Activated CD8-positive, alpha-beta T cell treated with anti-CD3 and anti-CD28 coated beads, Interleukin-2, amount 10 ng/mL, durations not matched to agents 7 days and 5 days (primary cell): ENCODE measurements around the gene COL6A3. TPM values are rescaled to one million over a fixed set of nuclear protein-coding genes. Genes with fewer than 3 reads are reported as not detected.
A peak's percentile ranks its signal among the peaks of the same experiment; 100 is the strongest.

Experiments
- ATAC-seq: fragments of 150-1000 bp; cut with Tn5 transposase; one replicate; pipeline ENCODE4 v1.10.0; 2021; ENCODE audit warnings: moderate library complexity
- CTCF ChIA-PET: fragments of 350-600 bp; sonication (Branson Sonifier 250); formaldehyde crosslinking; loops from one replicate; lab custom pipeline; 2021; ENCODE audit warnings: antibody characterized with exemption; lab: Charles Lee
- POLR2A ChIA-PET: fragments of 350-600 bp; sonication (Branson Sonifier 250); formaldehyde crosslinking; loops from one replicate; lab custom pipeline; 2021; ENCODE audit warnings: antibody characterized with exemption; lab: Charles Lee
- DNase-seq: peaks from one replicate; pipeline ENCODE4 v3.0.0-alpha.2; 2020
- H3K27ac Mint-ChIP-seq: one replicate; pipeline ENCODE4 v1.8.0; 2021; ENCODE audit warnings: mild to moderate bottlenecking, mixed read lengths
- H3K27me3 Mint-ChIP-seq: one replicate; pipeline ENCODE4 v1.8.0; 2021; ENCODE audit warnings: low read depth, mixed read lengths
- H3K36me3 Mint-ChIP-seq: one replicate; pipeline ENCODE4 v1.8.0; 2021; ENCODE audit warnings: low read depth, mixed read lengths
- H3K4me1 Mint-ChIP-seq: one replicate; pipeline ENCODE4 v1.8.0; 2021; ENCODE audit warnings: low read depth, mixed read lengths
- H3K4me3 Mint-ChIP-seq: one replicate; pipeline ENCODE4 v1.8.0; 2021; ENCODE audit warnings: mild to moderate bottlenecking, mixed read lengths
- H3K9me3 Mint-ChIP-seq: one replicate; pipeline ENCODE4 v1.8.0; 2022; ENCODE audit warnings: mixed read lengths; ENCODE audit not compliant: insufficient read depth
- total RNA-seq, 2 experiments: library from RNA; stranded (reverse); gene quantifications; one replicate each; pipeline ENCODE4 v1.2.3, GENCODE V29; 2021

COL6A3 gene
- total RNA-seq, 2 experiments from 2014 or later = 0.03 to 0.10 TPM

GRCh38 chr2:237451643-237452469 is 37.9 kb upstream of the COL6A3 start:
- H3K27ac Mint-ChIP-seq = no peak overlapping the region
- POLR2A ChIA-PET = no interaction called here
- peaks cover 3% of the 10 kb centered on the region for H3K27me3 Mint-ChIP-seq
- H3K36me3 Mint-ChIP-seq = no peaks in the 10 kb centered on the region
- DNase-seq (no peak), ATAC-seq (no peak)
- H3K4me1 Mint-ChIP-seq = no peaks in the 10 kb centered on the region
- no peaks in the 10 kb centered on the region for H3K9me3 Mint-ChIP-seq
- CTCF ChIA-PET = interaction anchor here (1.0 kb wide), 1 partner anchor 31 kb away, joined by 5 read pairs; no protein-coding TSS in a partner anchor
- no peak overlapping the region for H3K4me3 Mint-ChIP-seq

- DNase-seq (no peak), ATAC-seq (no peak)
- Mint-ChIP-seq H3K9me3 (no peaks in the 10 kb centered on the region), H3K4me3 (no peak overlapping the region), H3K27ac (no peak overlapping the region), H3K27me3 (peaks cover 3% of the 10 kb centered on the region), H3K36me3 (no peaks in the 10 kb centered on the region), H3K4me1 (no peaks in the 10 kb centered on the region)
- ChIA-PET CTCF (interaction anchor here (1.5 to 1.9 kb wide), 2 partner anchors 16 to 29 kb away, joined by 3 to 10 read pairs; no protein-coding TSS in a partner anchor), POLR2A (no interaction called here)
Measured at GRCh38 chr2:237450583-237450982, 36.6 kb upstream of the COL6A3 start.

- no peaks in the 10 kb centered on the region for H3K9me3 Mint-ChIP-seq
- DNase-seq (no peak), ATAC-seq (no peak)
- no peak overlapping the region for H3K27ac Mint-ChIP-seq
- no peaks in the 10 kb centered on the region for H3K4me1 Mint-ChIP-seq
- H3K4me3 Mint-ChIP-seq = no peak overlapping the region
- POLR2A ChIA-PET = no interaction called here
- peaks cover 3% of the 10 kb centered on the region for H3K27me3 Mint-ChIP-seq
- no peaks in the 10 kb centered on the region for H3K36me3 Mint-ChIP-seq
- CTCF ChIA-PET = interaction anchor here (1.2 to 1.9 kb wide), 3 partner anchors 15 to 28 kb away, joined by 3 to 10 read pairs (median 3); no protein-coding TSS in a partner anchor
Measured at GRCh38 chr2:237450108-237450507, 36.1 kb upstream of the COL6A3 start.

- H3K9me3 Mint-ChIP-seq = no peaks in the 10 kb centered on the region
- CTCF ChIA-PET = interaction anchor here (1.2 to 1.9 kb wide), 2 partner anchors 26 to 28 kb away, joined by 3 to 10 read pairs; no protein-coding TSS in a partner anchor
- POLR2A ChIA-PET = interaction anchor here (0.6 kb wide), 1 partner anchor 1010 kb away, joined by 3 read pairs; no protein-coding TSS in a partner anchor
- no peak for DNase-seq
- H3K4me3 Mint-ChIP-seq = no peak overlapping the region
- H3K36me3 Mint-ChIP-seq = no peaks in the 10 kb centered on the region
- no peak for ATAC-seq
- H3K27ac Mint-ChIP-seq = no peak overlapping the region
- no peaks in the 10 kb centered on the region for H3K4me1 Mint-ChIP-seq
- peaks cover 2% of the 10 kb centered on the region for H3K27me3 Mint-ChIP-seq
Measured at GRCh38 chr2:237449193-237449881, 35.4 kb upstream of the COL6A3 start.

GRCh38 chr2:237448626-237449025 is 34.7 kb upstream of the COL6A3 start:
- H3K9me3 Mint-ChIP-seq = no peaks in the 10 kb centered on the region
- no peaks in the 10 kb centered on the region for H3K27me3 Mint-ChIP-seq
- no peaks in the 10 kb centered on the region for H3K4me1 Mint-ChIP-seq
- H3K36me3 Mint-ChIP-seq = no peaks in the 10 kb centered on the region
- no peak for DNase-seq
- ChIA-PET POLR2A (interaction anchor here (0.6 kb wide), 1 partner anchor 1010 kb away, joined by 3 read pairs; no protein-coding TSS in a partner anchor), CTCF (interaction anchor here (1.9 kb wide), 1 partner anchor 27 kb away, joined by 10 read pairs; no protein-coding TSS in a partner anchor)
- no peak for ATAC-seq
- no peak overlapping the region for H3K27ac Mint-ChIP-seq
- no peak overlapping the region for H3K4me3 Mint-ChIP-seq

- Mint-ChIP-seq H3K27me3 (peaks cover under 1% of the 10 kb centered on the region), H3K36me3 (no peaks in the 10 kb centered on the region), H3K4me3 (no peak overlapping the region), H3K27ac (no peak overlapping the region), H3K9me3 (no peaks in the 10 kb centered on the region), H3K4me1 (no peaks in the 10 kb centered on the region)
- POLR2A ChIA-PET = no interaction called here
- DNase-seq (no peak), ATAC-seq (no peak)
- CTCF ChIA-PET = no interaction called here
Measured at GRCh38 chr2:237448171-237448570, 34.2 kb upstream of the COL6A3 start.

- POLR2A ChIA-PET = no interaction called here
- no peaks in the 10 kb centered on the region for H3K9me3 Mint-ChIP-seq
- H3K4me1 Mint-ChIP-seq = no peaks in the 10 kb centered on the region
- no peaks in the 10 kb centered on the region for H3K36me3 Mint-ChIP-seq
- H3K27ac Mint-ChIP-seq = no peak overlapping the region
- ATAC-seq (no peak), DNase-seq (no peak)
- CTCF ChIA-PET = no interaction called here
- H3K4me3 Mint-ChIP-seq = no peak overlapping the region
- H3K27me3 Mint-ChIP-seq = peaks cover 2% of the 10 kb centered on the region
Measured at GRCh38 chr2:237447496-237447895, 33.5 kb upstream of the COL6A3 start.

- no peak for ATAC-seq
- Mint-ChIP-seq H3K27ac (no peak overlapping the region), H3K4me1 (peaks cover 8% of the 10 kb centered on the region)
Measured at GRCh38 chr2:237446338-237446665, 32.3 kb upstream of the COL6A3 start.

GRCh38 chr2:237445611-237446337 is 31.8 kb upstream of the COL6A3 start:
- no peaks in the 10 kb centered on the region for H3K9me3 Mint-ChIP-seq
- ChIA-PET POLR2A (no interaction called here), CTCF (no interaction called here)
- ATAC-seq (no peak), DNase-seq (no peak)
- peaks cover 2% of the 10 kb centered on the region for H3K27me3 Mint-ChIP-seq
- H3K4me1 Mint-ChIP-seq = peaks cover 13% of the 10 kb centered on the region
- no peak overlapping the region for H3K4me3 Mint-ChIP-seq
- H3K36me3 Mint-ChIP-seq = no peaks in the 10 kb centered on the region
- no peak overlapping the region for H3K27ac Mint-ChIP-seq

More at GRCh38 chr2:237446338-237446665, 32.3 kb upstream of the COL6A3 start:
- CTCF ChIA-PET = no interaction called here
- peaks cover 2% of the 10 kb centered on the region for H3K27me3 Mint-ChIP-seq
- no peak for DNase-seq
- H3K36me3 Mint-ChIP-seq = no peaks in the 10 kb centered on the region
- H3K9me3 Mint-ChIP-seq = no peaks in the 10 kb centered on the region
- POLR2A ChIA-PET = no interaction called here
- H3K4me3 Mint-ChIP-seq = no peak overlapping the region

GRCh38 chr2:237444071-237444470 is 30.1 kb upstream of the COL6A3 start:
- DNase-seq (no peak), ATAC-seq (no peak)
- H3K27me3 Mint-ChIP-seq = peaks cover 2% of the 10 kb centered on the region
- no peak overlapping the region for H3K4me3 Mint-ChIP-seq
- peaks cover 21% of the 10 kb centered on the region for H3K4me1 Mint-ChIP-seq
- CTCF ChIA-PET = interaction anchor here (4.0 kb wide), 1 partner anchor 22 kb away, joined by 32 read pairs; no protein-coding TSS in a partner anchor
- H3K36me3 Mint-ChIP-seq = no peaks in the 10 kb centered on the region
- H3K9me3 Mint-ChIP-seq = no peaks in the 10 kb centered on the region
- POLR2A ChIA-PET = no interaction called here
- no peak overlapping the region for H3K27ac Mint-ChIP-seq

- H3K27ac Mint-ChIP-seq = no peak overlapping the region
- H3K36me3 Mint-ChIP-seq = no peaks in the 10 kb centered on the region
- ChIA-PET CTCF (interaction anchor here (1.0 to 4.0 kb wide), 5 partner anchors 12 to 34 kb away, joined by 3 to 32 read pairs (median 7); no protein-coding TSS in a partner anchor), POLR2A (interaction anchor here (0.9 to 1.1 kb wide), 2 partner anchors 13 to 17 kb away, joined by 3 to 6 read pairs; no protein-coding TSS in a partner anchor)
- no peaks in the 10 kb centered on the region for H3K9me3 Mint-ChIP-seq
- ATAC-seq (peak; percentile 33), DNase-seq (no peak)
- H3K4me3 Mint-ChIP-seq = no peak overlapping the region
- peaks cover 28% of the 10 kb centered on the region for H3K4me1 Mint-ChIP-seq
- H3K27me3 Mint-ChIP-seq = peaks cover 2% of the 10 kb centered on the region
Measured at GRCh38 chr2:237441605-237442274, 27.8 kb upstream of the COL6A3 start.
